ENCODE measurements around the gene PCSK9. TPM values are rescaled to one million over a fixed set of nuclear protein-coding genes. Genes with fewer than 3 reads are reported as not detected.

PCSK9 gene
- total and polyA plus RNA-seq, 2 of the 4 experiments (the other 2 are of a cell fraction), result under 0.01 to 0.17 TPM

DNA sequence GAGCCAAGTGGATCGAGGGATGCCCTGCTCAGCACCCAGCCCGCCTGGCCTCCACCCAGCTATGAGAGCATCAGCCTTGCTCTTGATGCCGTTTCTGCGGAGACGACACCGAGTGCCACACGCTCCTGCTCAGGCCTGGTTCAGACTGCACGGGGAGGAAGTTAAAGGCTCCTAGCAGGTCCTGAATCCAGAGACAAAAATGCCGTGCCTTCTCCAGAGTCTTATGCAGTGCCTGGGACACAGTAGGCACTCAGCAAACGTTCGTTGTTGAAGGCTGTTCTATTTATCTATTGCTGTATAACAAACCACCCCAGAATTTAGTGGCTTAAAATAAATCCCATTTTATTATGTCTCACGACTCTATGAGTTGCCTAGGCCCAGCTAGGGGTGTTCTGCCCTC, 47.4 kb upstream of the PCSK9 start:
- BruUV-seq (replicated peaks), result no TSS peak
- ChIA-PET CTCF (no interaction called here), POLR2A (ENCODE audit: unreplicated experiment) (no interaction called here)
- DNase-seq (no peak), ATAC-seq (ENCODE audit: low read depth) (no peak)
- Histone ChIP-seq H2BK20ac (ENCODE audit: low read depth, low read length) (no peak overlapping the region), H2BK120ac (ENCODE audit: low read depth, low read length) (no peak overlapping the region), H3K56ac (ENCODE audit: extremely low read depth, insufficient read depth, low read length) (no peak overlapping the region), H3K36me3 (ENCODE audit: control insufficient read depth, insufficient read depth, low read length) (no peaks in the 10 kb centered on the region), H3K27me3 (ENCODE audit: control insufficient read depth, insufficient read depth, low read length) (peaks cover 43% of the 10 kb centered on the region), H2AK5ac (ENCODE audit: low read depth, low read length) (no peak overlapping the region), H3K18ac (ENCODE audit: low read depth, low read length) (no peak overlapping the region), H3K79me1 (ENCODE audit: low read depth in 1 of 2, low read length in 2 of 2) (no peaks in the 10 kb centered on the region), H2BK5ac (ENCODE audit: low read depth, low read length, poor library complexity, severe bottlenecking) (no peak overlapping the region), H2AK9ac (replicated peaks; ENCODE audit: low read depth, low read length, poor library complexity) (no peak overlapping the region), H2BK15ac (ENCODE audit: low read depth, low read length) (no peak overlapping the region), H3K9ac (ENCODE audit: low read depth, low read length) (no peak overlapping the region), H4K91ac (ENCODE audit: insufficient read depth, low read depth, low read length) (no peak overlapping the region), H3K4me1 (ENCODE audit: control insufficient read depth, insufficient read depth, low read length) (peaks cover 4% of the 10 kb centered on the region; the same call in 1 of the 2 replicates), H4K20me1 (ENCODE audit: insufficient read depth, low read length) (peaks cover 7% of the 10 kb centered on the region; the same call in 1 of the 2 replicates), H3K4ac (ENCODE audit: low read depth, low read length) (no peak overlapping the region), H4K8ac (ENCODE audit: low read depth in 2 of 2, low read length in 2 of 2) (no peak overlapping the region), H2AFZ (replicated peaks; ENCODE audit: low read length, poor library complexity) (no peak overlapping the region), H3K27ac (ENCODE audit: insufficient read depth, low read length) (no peak overlapping the region), H3K9me1 (ENCODE audit: insufficient read depth, low read length) (no peaks in the 10 kb centered on the region), H3K4me3 (ENCODE audit: insufficient read depth, low read depth, low read length) (no peak overlapping the region), H3K9me3 (ENCODE audit: control insufficient read depth, insufficient read depth, low read length) (no peaks in the 10 kb centered on the region), H4K5ac (ENCODE audit: low read depth, low read length) (no peak overlapping the region), H3K14ac (replicated peaks; ENCODE audit: low read depth, low read length) (no peak overlapping the region), H3K4me2 (ENCODE audit: low read depth, low read length) (no peak overlapping the region), H3K23ac (ENCODE audit: low read depth, low read length) (no peak overlapping the region)
- 71% methylated on average over 5 of the region's 12 CpGs; no CpG with 5 or more reads in 1 of the 2 experiments for WGBS, 2 experiments (ENCODE audit: extremely low coverage in 2 of 2, insufficient read length in 1 of 2)
- dilution Hi-C loops (cut with HindIII; ENCODE audit: low sequenced_read_pairs, unreplicated experiment), result no loop called here
- intact Hi-C loops (cut with micrococcal nuclease), result no loop called here
- no peak for TF ChIP-seq POLR2A (IDR thresholded peaks at IDR 0.05; ENCODE audit: low read depth, low read length)
- no peak for TF ChIP-seq MAZ (IDR thresholded peaks at IDR 0.05; ENCODE audit: borderline replicate concordance, low read depth, low read length)
- TF ChIP-seq, protein P1, sequence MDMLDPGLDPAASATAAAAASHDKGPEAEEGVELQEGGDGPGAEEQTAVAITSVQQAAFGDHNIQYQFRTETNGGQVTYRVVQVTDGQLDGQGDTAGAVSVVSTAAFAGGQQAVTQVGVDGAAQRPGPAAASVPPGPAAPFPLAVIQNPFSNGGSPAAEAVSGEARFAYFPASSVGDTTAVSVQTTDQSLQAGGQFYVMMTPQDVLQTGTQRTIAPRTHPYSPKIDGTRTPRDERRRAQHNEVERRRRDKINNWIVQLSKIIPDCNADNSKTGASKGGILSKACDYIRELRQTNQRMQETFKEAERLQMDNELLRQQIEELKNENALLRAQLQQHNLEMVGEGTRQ (IDR thresholded peaks at IDR 0.05; ENCODE audit: low read depth, low read length), result no peak
- no peak for TF ChIP-seq ELK1 (IDR thresholded peaks at IDR 0.05; ENCODE audit: borderline replicate concordance, low read depth, low read length)
- TF ChIP-seq CEBPB (IDR thresholded peaks at IDR 0.05; ENCODE audit: low read depth, low read length), result no peak
- TF ChIP-seq FOS (IDR thresholded peaks at IDR 0.05; ENCODE audit: low read depth, low read length), result no peak
- no peak for TF ChIP-seq RCOR1 (IDR thresholded peaks at IDR 0.05; ENCODE audit: insufficient replicate concordance, low read length)
- no peak for TF ChIP-seq CHD1 (IDR thresholded peaks at IDR 0.05; ENCODE audit: low read depth, low read length)
- TF ChIP-seq MXI1 (IDR thresholded peaks at IDR 0.05; ENCODE audit: borderline replicate concordance, low read depth, low read length), result no peak
- no peak for TF ChIP-seq RFX5 (IDR thresholded peaks at IDR 0.05; ENCODE audit: low read depth, low read length)
- no peak for TF ChIP-seq SMC3 (IDR thresholded peaks at IDR 0.05; ENCODE audit: low read depth, low read length)
- TF ChIP-seq MAFK (IDR thresholded peaks at IDR 0.05; ENCODE audit: low read depth, low read length), result no peak
- no peak for TF ChIP-seq RAD21 (IDR thresholded peaks at IDR 0.05; ENCODE audit: low read length)
- TF ChIP-seq CTCF (conservative IDR thresholded peaks at IDR 0.05; ENCODE audit: low read depth, low read length), result no peak
- no peak for TF ChIP-seq NFE2L2 (IDR thresholded peaks at IDR 0.05; ENCODE audit: low read depth, low read length)
- in situ Hi-C loops (cut with MboI; ENCODE audit: low sequenced_read_pairs), result no loop called here

Measured in IMR-90 (cell line).